HEK293 (cell line): ENCODE results near the gene FAM216B.

ENCODE experiments used
- CTCF ChIA-PET: fragments of 350-600 bp; formaldehyde crosslinking; extraction: SDS; loops from one replicate; lab custom pipeline; 2021; ENCODE audit warnings: antibody characterized with exemption; lab: Yijun Ruan, JAX
- POLR2A ChIA-PET: fragments of 300-600 bp; formaldehyde crosslinking; extraction: SDS; loops from one replicate; lab custom pipeline; 2020; ENCODE audit warnings: antibody characterized with exemption, inconsistent platforms; lab: Yijun Ruan, JAX
- H3K27ac ChIP-seq: fragments of 200-500 bp; sonication (Bioruptor generic); 2 replicates; pipeline ENCODE4 v1.5.1; 2014; ENCODE audit warnings: low read depth, low read length, control low read depth, inconsistent platforms; ENCODE audit errors: extremely low read depth
- H3K36me3 ChIP-seq, 2 experiments: fragments of 200-500 bp in 1 of 2; sonication (Bioruptor generic) in 1 of 2; 1 replicate in 1 of 2; 2 replicates in 1 of 2; pipeline ENCODE4 v1.5.1; 2014 to 2017; ENCODE audit warnings: inconsistent platforms in 2 of 2, low read length in 2 of 2; ENCODE audit not compliant: control insufficient read depth in 2 of 2, insufficient read depth in 1 of 2
- H3K4me1 ChIP-seq: fragments of 200-500 bp; sonication (Bioruptor generic); 2 replicates; pipeline ENCODE4 v1.5.1; 2014; ENCODE audit warnings: mild to moderate bottlenecking, low read length, inconsistent platforms; ENCODE audit not compliant: control insufficient read depth, insufficient read depth
- H3K4me3 ChIP-seq: 2 replicates; pipeline ENCODE4 v1.5.1; 2011; ENCODE audit warnings: low read depth, mild to moderate bottlenecking, control low read depth, low read length, moderate library complexity
- H3K9me3 ChIP-seq: fragments of 200-500 bp; sonication (Bioruptor generic); 2 replicates; pipeline ENCODE4 v1.5.1; 2014; ENCODE audit warnings: low read depth, low read length, inconsistent platforms; ENCODE audit not compliant: control insufficient read depth, insufficient read depth
- GFI1B ChIP-seq: fragments of 450-650 bp; formaldehyde crosslinking; IDR thresholded peaks from 2 replicates; pipeline ENCODE4 v1.5.1; 2016; ENCODE audit warnings: missing biosample characterization, missing genetic modification characterization
- MZF1 ChIP-seq: fragments of 450-650 bp; formaldehyde crosslinking; IDR thresholded peaks from 2 replicates; pipeline ENCODE4 v1.5.1; 2017; ENCODE audit warnings: missing biosample characterization, missing genetic modification characterization, borderline replicate concordance
- ZNF184 ChIP-seq: fragments of 450-650 bp; IDR thresholded peaks from 2 replicates; pipeline ENCODE4 v1.5.1; 2018; ENCODE audit warnings: missing biosample characterization, mild to moderate bottlenecking, missing genetic modification characterization
- ZNF274 ChIP-seq, 2 experiments: fragments of 200-500 bp in 1 of 2; fragments of 450-650 bp in 1 of 2; sonication (Bioruptor generic) in 1 of 2; formaldehyde crosslinking in 1 of 2; IDR thresholded peaks; 2 replicates each; pipeline versions ENCODE4 v1.5.1 to v1.6.1; 2014 to 2016; ENCODE audit warnings: borderline replicate concordance in 1 of 2, inconsistent platforms in 1 of 2, low read length in 1 of 2, missing biosample characterization in 1 of 2, missing genetic modification characterization in 1 of 2
- ZNF510 ChIP-seq: fragments of 450-650 bp; formaldehyde crosslinking; IDR thresholded peaks from 2 replicates; pipeline ENCODE4 v1.5.1; 2018; ENCODE audit warnings: mild to moderate bottlenecking, missing genetic modification characterization, missing biosample characterization; ENCODE audit not compliant: insufficient replicate concordance
- ZNF514 ChIP-seq: fragments of 450-650 bp; formaldehyde crosslinking; IDR thresholded peaks from 2 replicates; pipeline ENCODE4 v1.5.1; 2016; ENCODE audit warnings: missing biosample characterization, missing genetic modification characterization
- ZNF658 ChIP-seq: fragments of 450-650 bp; formaldehyde crosslinking; IDR thresholded peaks from 2 replicates; pipeline ENCODE4; 2016; ENCODE audit warnings: missing biosample characterization, missing genetic modification characterization
- ZNF670 ChIP-seq: fragments of 450-650 bp; formaldehyde crosslinking; IDR thresholded peaks from 2 replicates; pipeline ENCODE4 v1.5.1; 2016; ENCODE audit warnings: missing biosample characterization, missing genetic modification characterization, low read depth
- ZNF707 ChIP-seq: fragments of 450-650 bp; formaldehyde crosslinking; IDR thresholded peaks from 2 replicates; pipeline ENCODE4 v1.5.1; 2016; ENCODE audit warnings: missing biosample characterization, missing genetic modification characterization
- TF ChIP-seq, protein P1 (sequence below): fragments of 450-650 bp; formaldehyde crosslinking; IDR thresholded peaks from 2 replicates; pipeline ENCODE4 v1.5.1; 2016; ENCODE audit warnings: missing biosample characterization, missing genetic modification characterization

Gene FAM216B

GRCh38 chr13:42832341-42833096 is 51.1 kb downstream of the FAM216B start (continued):
- TF ChIP-seq ZNF514 (tag by site-specific recombination) (no peak), GFI1B (no peak), ZNF670 (tag by site-specific recombination) (no peak), ZNF658 (tag by site-specific recombination) (no peak)

- Histone ChIP-seq H3K4me1 (no peaks in the 10 kb centered on the region), H3K4me3 (no peak overlapping the region), H3K27ac (no peak overlapping the region), H3K36me3 (no peaks in the 10 kb centered on the region), H3K9me3 (no peaks in the 10 kb centered on the region)
- POLR2A ChIA-PET, result no interaction called here
- CTCF ChIA-PET, result interaction anchor here (0.6 to 1.0 kb wide), 2 partner anchors 9 to 232 kb away, joined by 3 to 4 read pairs; no protein-coding TSS in a partner anchor
- TF ChIP-seq MZF1 (tag by site-specific recombination) (no peak), ZNF274 (IDR thresholded peaks at IDR 0.05; ENCODE audit: low read length) (no peak), ZNF274 (tag by site-specific recombination; IDR thresholded peaks at IDR 0.05; ENCODE audit: borderline replicate concordance) (no peak), ZNF707 (tag by site-specific recombination) (no peak)
- TF ChIP-seq, protein P1, sequence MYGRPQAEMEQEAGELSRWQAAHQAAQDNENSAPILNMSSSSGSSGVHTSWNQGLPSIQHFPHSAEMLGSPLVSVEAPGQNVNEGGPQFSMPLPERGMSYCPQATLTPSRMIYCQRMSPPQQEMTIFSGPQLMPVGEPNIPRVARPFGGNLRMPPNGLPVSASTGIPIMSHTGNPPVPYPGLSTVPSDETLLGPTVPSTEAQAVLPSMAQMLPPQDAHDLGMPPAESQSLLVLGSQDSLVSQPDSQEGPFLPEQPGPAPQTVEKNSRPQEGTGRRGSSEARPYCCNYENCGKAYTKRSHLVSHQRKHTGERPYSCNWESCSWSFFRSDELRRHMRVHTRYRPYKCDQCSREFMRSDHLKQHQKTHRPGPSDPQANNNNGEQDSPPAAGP (tag by site-specific recombination), result no peak
These were observed 53.6 kb downstream of the FAM216B start for GRCh38 chr13:42834946-42835345.

DNA sequence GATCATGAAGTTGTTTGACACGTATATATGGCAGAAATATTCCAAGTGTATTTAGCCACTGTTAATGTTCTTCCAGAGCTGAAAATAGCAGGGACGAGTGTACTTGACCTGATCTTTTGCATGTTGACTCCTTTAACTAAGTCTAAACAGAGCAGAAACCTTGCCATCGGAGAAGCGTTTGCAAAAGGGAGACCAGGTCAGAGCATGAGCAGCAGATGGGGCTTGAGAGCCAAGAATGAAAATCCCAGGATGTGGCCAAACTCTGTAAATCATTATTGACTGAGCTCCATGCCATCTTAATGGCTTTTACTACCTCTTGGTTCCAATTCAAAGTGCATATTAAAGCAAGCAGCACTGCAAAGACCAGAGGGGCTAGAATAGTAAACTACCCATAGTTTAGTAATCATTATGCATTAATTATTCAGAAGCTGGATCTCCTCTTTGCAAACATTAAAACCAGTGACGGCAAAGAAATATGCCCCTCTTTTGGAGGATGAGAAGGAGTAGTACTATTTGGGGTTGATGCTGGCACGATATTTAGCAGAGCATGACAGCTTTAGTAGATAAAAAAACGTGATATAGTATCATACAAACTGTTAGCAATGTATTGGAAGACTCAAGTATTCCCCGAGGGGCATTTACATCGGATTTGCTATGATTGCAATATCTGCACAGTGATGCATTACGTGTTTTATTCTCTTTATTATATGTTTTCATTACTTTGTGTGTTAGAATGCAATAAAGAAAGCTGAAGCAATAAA is 55.7 kb downstream of the FAM216B start:
- H3K36me3 ChIP-seq, result no peaks in the 10 kb centered on the region
- no peaks in the 10 kb centered on the region for H3K4me1 ChIP-seq
- CTCF ChIA-PET, result interaction anchor here (0.7 to 1.3 kb wide), 3 partner anchors 118 to 295 kb away, joined by 3 to 4 read pairs (median 4); no protein-coding TSS in a partner anchor
- H3K9me3 ChIP-seq, result no peaks in the 10 kb centered on the region
- POLR2A ChIA-PET, result no interaction called here
- TF ChIP-seq ZNF510, result no peak
- TF ChIP-seq ZNF184, result no peak
- no peak overlapping the region for H3K4me3 ChIP-seq
- no peak overlapping the region for H3K27ac ChIP-seq
